KMS-11 (cell line): ENCODE results near the gene MYRF.

ENCODE experiments used
- H2AFZ ChIP-seq: fragments of 200-600 bp; sonication (generic); 2 replicates; pipeline ENCODE4 v1.6.1; 2016; ENCODE audit warnings: antibody characterized with exemption, mixed run types, low read depth
- H3K27ac ChIP-seq: fragments of 200-600 bp; sonication (generic); 2 replicates; pipeline ENCODE4 v1.6.1; 2016; ENCODE audit warnings: mild to moderate bottlenecking, mixed run types
- H3K27me3 ChIP-seq: fragments of 200-600 bp; sonication (generic); 2 replicates; pipeline ENCODE4 v1.6.1; 2017; ENCODE audit warnings: mild to moderate bottlenecking, low read depth, mixed run types, moderate library complexity; ENCODE audit not compliant: insufficient read depth
- H3K36me3 ChIP-seq: fragments of 200-600 bp; sonication (generic); 2 replicates; pipeline ENCODE4 v1.6.1; 2017; ENCODE audit warnings: mild to moderate bottlenecking, mixed run types; ENCODE audit not compliant: insufficient read depth
- H3K4me1 ChIP-seq: fragments of 200-600 bp; sonication (generic); 2 replicates; pipeline ENCODE4 v1.6.1; 2016; ENCODE audit warnings: mild to moderate bottlenecking, low read depth, mixed run types; ENCODE audit not compliant: poor library complexity, severe bottlenecking
- H3K4me2 ChIP-seq: fragments of 200-600 bp; sonication (generic); 2 replicates; pipeline ENCODE4 v1.7.0; 2016; ENCODE audit warnings: mild to moderate bottlenecking, mixed run types
- H3K4me3 ChIP-seq: fragments of 200-600 bp; sonication (generic); IDR thresholded peaks from 2 replicates; pipeline ENCODE4 v1.6.1; 2017; ENCODE audit warnings: low read depth, low read length, mixed read lengths; ENCODE audit not compliant: insufficient read depth
- H3K79me2 ChIP-seq: fragments of 200-600 bp; sonication (generic); 2 replicates; pipeline ENCODE4 v1.6.1; 2016; ENCODE audit warnings: low read depth, mixed run types; ENCODE audit not compliant: insufficient read depth
- H3K9ac ChIP-seq: fragments of 200-600 bp; sonication (generic); 2 replicates; pipeline ENCODE4 v1.6.1; 2016; ENCODE audit warnings: mild to moderate bottlenecking, mixed run types
- H4K20me1 ChIP-seq: fragments of 200-600 bp; sonication (generic); 2 replicates; pipeline ENCODE4 v1.6.1; 2016; ENCODE audit warnings: mild to moderate bottlenecking, mixed run types; ENCODE audit not compliant: insufficient read depth
- CTCF ChIP-seq: fragments of 200-600 bp; sonication (generic); conservative IDR thresholded peaks from 2 replicates; pipeline ENCODE4 v1.6.1; 2017; ENCODE audit warnings: low read depth, mild to moderate bottlenecking, antibody characterized with exemption, low read length, moderate library complexity, mixed read lengths

The MYRF gene

GRCh38 chr11:61720597-61720996 lies 31.8 kb upstream of the MYRF start:
- H3K4me3 ChIP-seq = no peak overlapping the region
- H3K36me3 ChIP-seq = no peaks in the 10 kb centered on the region
- no peak overlapping the region for H3K4me2 ChIP-seq
- no peak overlapping the region for H3K9ac ChIP-seq
- H3K4me1 ChIP-seq = no peaks in the 10 kb centered on the region
- no peaks in the 10 kb centered on the region for H3K79me2 ChIP-seq
- peaks cover 24% of the 10 kb centered on the region; the same call in 1 of the 2 replicates for H3K27me3 ChIP-seq
- no peaks in the 10 kb centered on the region for H4K20me1 ChIP-seq
- no peak for TF ChIP-seq CTCF
- no peak overlapping the region for H3K27ac ChIP-seq
- no peak overlapping the region for H2AFZ ChIP-seq

- Histone ChIP-seq H3K79me2 (no peaks in the 10 kb centered on the region), H4K20me1 (no peaks in the 10 kb centered on the region), H3K4me1 (no peaks in the 10 kb centered on the region), H2AFZ (no peak overlapping the region), H3K36me3 (no peaks in the 10 kb centered on the region), H3K27ac (no peak overlapping the region), H3K9ac (no peak overlapping the region), H3K4me3 (no peak overlapping the region), H3K4me2 (no peak overlapping the region), H3K27me3 (peaks cover 20% of the 10 kb centered on the region; the same call in 1 of the 2 replicates)
- no peak for TF ChIP-seq CTCF
Observed at GRCh38 chr11:61724437-61724836, 28.0 kb upstream of the MYRF start.

GRCh38 chr11:61725781-61726231 lies 26.6 kb upstream of the MYRF start:
- H3K79me2 ChIP-seq = no peaks in the 10 kb centered on the region
- no peaks in the 10 kb centered on the region for H4K20me1 ChIP-seq
- H3K27ac ChIP-seq = no peak overlapping the region
- H3K4me2 ChIP-seq = no peak overlapping the region
- H3K4me1 ChIP-seq = no peaks in the 10 kb centered on the region
- H3K9ac ChIP-seq = no peak overlapping the region
- peaks cover 20% of the 10 kb centered on the region; the same call in 1 of the 2 replicates for H3K27me3 ChIP-seq
- H3K36me3 ChIP-seq = no peaks in the 10 kb centered on the region
- TF ChIP-seq CTCF = no peak
- H2AFZ ChIP-seq = no peak overlapping the region
- no peak overlapping the region for H3K4me3 ChIP-seq

GRCh38 chr11:61726775-61727174 lies 25.7 kb upstream of the MYRF start:
- H4K20me1 ChIP-seq = no peaks in the 10 kb centered on the region
- no peaks in the 10 kb centered on the region for H3K36me3 ChIP-seq
- no peak for TF ChIP-seq CTCF
- H3K27ac ChIP-seq = no peak overlapping the region
- H3K4me2 ChIP-seq = no peak overlapping the region
- H3K4me1 ChIP-seq = no peaks in the 10 kb centered on the region
- H3K4me3 ChIP-seq = no peak overlapping the region
- H3K79me2 ChIP-seq = no peaks in the 10 kb centered on the region
- no peak overlapping the region for H3K9ac ChIP-seq
- no peak overlapping the region for H2AFZ ChIP-seq
- H3K27me3 ChIP-seq = peaks cover 20% of the 10 kb centered on the region; the same call in 1 of the 2 replicates
